ENCODE measurements around the gene CFAP141.

The CFAP141 gene

DNA sequence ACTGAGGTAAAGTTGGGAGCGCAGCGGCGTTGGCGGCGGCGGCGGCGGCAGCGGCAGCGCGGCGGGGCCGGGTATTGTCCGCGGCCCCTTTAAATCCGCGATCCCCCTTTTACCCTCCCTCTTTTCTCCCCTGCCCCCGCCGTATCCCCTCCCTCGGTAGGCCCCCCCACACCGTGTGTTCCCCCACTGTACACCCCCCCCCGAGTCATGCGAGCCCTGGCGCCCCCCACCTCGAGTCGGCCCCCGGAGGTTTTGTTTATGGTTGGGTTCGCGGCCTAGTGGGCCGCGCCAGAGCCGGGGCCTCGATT, 14.8 kb upstream of the CFAP141 start:
- no peak for DNase-seq (ENCODE audit: low read depth)
- no peak for TF ChIP-seq CTCF (conservative IDR thresholded peaks at IDR 0.05; ENCODE audit: low read depth, low read length)
- H3K4me3 ChIP-seq (ENCODE audit: low read length): peak overlapping the region; percentile 84

DNA sequence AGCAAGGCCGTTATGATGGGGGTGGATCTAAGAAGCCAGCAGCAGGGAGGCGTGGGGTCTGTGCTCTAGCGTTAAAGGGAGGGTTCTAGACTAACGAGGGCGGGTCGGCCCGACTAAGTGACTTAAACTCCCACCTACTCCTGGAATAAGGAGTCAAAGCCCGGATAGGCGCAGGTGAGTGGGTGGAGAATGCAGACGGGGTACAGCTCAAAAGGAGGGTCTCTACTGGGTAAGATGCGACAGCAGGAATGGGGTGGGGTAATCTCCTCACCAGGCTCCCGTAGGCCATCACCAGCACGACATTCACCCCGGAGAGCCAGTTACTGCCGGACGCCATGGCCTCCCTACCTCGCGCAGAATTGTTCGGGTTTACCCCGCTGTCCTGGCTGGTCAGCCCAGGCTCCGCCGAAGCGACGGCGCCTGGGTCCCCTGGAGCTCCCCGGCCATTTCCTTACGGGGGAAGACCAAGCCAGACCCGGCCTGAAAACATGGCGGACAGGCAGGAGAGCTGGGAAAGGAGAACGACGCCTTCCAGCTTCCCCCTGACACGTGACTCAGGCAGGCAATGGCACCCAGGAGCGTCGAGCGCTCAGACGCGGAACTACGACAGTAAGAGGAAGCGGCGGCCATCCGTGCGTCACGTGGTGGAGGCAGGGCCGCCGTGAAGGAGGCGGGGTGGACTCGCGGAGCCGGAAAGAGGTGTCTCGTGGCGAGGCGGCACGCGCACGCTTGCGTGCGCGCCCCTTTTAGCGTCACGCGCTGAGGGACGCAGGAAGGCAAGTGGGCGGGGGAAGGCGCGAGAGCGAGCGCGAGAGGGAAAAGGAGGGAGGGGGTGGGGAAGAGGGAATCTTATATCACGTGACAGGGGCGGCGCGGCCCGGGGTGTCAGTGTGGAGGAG, 14.2 kb upstream of the CFAP141 start, which contains the start of gene UBAP2L:
Gene UBAP2L, plus strand, starts transcription at position 885 of the 899 bp plus-strand sequence. CDS start 4,169 bp downstream, outside the sequence.
- TF ChIP-seq CTCF (conservative IDR thresholded peaks at IDR 0.05; ENCODE audit: low read depth, low read length): no peak
- H3K4me3 ChIP-seq (ENCODE audit: low read length): peak within 1 kb of the TSS; percentile 97
- DNase-seq (ENCODE audit: low read depth): peak; percentile 97

GRCh38 chr1:154219541-154219940, 13.4 kb upstream of the CFAP141 start:
- H3K4me3 ChIP-seq (ENCODE audit: low read length): peak overlapping the region; percentile 97
- no peak for TF ChIP-seq CTCF (conservative IDR thresholded peaks at IDR 0.05; ENCODE audit: low read depth, low read length)
- no peak for DNase-seq (ENCODE audit: low read depth)

GRCh38 chr1:154218545-154218944, 12.4 kb upstream of the CFAP141 start:
- H3K4me3 ChIP-seq (ENCODE audit: low read length): peak overlapping the region; percentile 97
- DNase-seq (ENCODE audit: low read depth): no peak

GRCh38 chr1:154213274-154213673, 7.1 kb upstream of the CFAP141 start:
- TF ChIP-seq CTCF (conservative IDR thresholded peaks at IDR 0.05; ENCODE audit: low read depth, low read length): no peak
- H3K4me3 ChIP-seq (ENCODE audit: low read length): no peak overlapping the region
- DNase-seq (ENCODE audit: low read depth): no peak

More at GRCh38 chr1:154218545-154218944, 12.4 kb upstream of the CFAP141 start:
- no peak for TF ChIP-seq CTCF (conservative IDR thresholded peaks at IDR 0.05; ENCODE audit: low read depth, low read length)

DNA sequence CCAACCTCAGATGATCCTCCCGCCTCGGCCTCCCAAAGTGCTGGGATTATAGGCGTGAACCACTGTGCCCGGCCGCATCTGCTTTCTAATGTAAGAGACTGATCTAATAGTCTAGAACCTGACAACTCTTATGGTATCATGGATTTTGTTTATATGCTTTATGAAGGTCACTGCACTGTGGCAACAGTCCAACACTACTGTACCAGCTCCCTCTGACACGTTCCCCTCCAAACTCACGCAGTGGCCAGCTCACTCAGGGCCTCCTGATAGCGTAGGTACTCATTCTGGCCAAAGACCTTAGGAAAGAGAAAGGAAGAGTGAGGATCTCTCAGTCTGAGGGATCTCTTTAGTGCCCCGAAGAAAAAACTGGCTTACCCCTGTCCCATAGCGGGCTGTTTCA, 6.0 kb upstream of the CFAP141 start:
- no peak for TF ChIP-seq CTCF (conservative IDR thresholded peaks at IDR 0.05; ENCODE audit: low read depth, low read length)
- no peak for DNase-seq (ENCODE audit: low read depth)
- H3K4me3 ChIP-seq (ENCODE audit: low read length): no peak overlapping the region
